ENCODE data around the gene FSTL1. TPM values are rescaled to one million over a fixed set of nuclear protein-coding genes. Genes with fewer than 3 reads are reported as not detected.

The FSTL1 gene, protein sequence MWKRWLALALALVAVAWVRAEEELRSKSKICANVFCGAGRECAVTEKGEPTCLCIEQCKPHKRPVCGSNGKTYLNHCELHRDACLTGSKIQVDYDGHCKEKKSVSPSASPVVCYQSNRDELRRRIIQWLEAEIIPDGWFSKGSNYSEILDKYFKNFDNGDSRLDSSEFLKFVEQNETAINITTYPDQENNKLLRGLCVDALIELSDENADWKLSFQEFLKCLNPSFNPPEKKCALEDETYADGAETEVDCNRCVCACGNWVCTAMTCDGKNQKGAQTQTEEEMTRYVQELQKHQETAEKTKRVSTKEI
- total RNA-seq = 50.6 and 122 TPM in 2 replicates

GRCh38 chr3:120450600-120451271 lies at the start of gene FSTL1:
Gene FSTL1, minus strand, starts transcription at chr3:120450992. Its CDS starts 246 bp downstream, at chr3:120450746.

GRCh38 chr3:120348991-120349854 lies 101.6 kb downstream of the FSTL1 start, which contains the start of gene LRRC58:
Gene LRRC58, minus strand, starts transcription at chr3:120349354. Its CDS starts 111 bp downstream, at chr3:120349243.

Other genes with a start within 250 kb of the FSTL1 start
- under 0.01 and 0.14 TPM in 2 replicates for gene GPR156, start 165.8 kb downstream of the FSTL1 start, total RNA-seq
- gene LRRC58, start 101.6 kb downstream of the FSTL1 start, total RNA-seq = 35.0 and 41.4 TPM in 2 replicates
- 18.8 and 27.8 TPM in 2 replicates for gene NDUFB4, start 145.3 kb upstream of the FSTL1 start, total RNA-seq
- gene HGD, start 231.2 kb upstream of the FSTL1 start, total RNA-seq = 0.28 and 0.34 TPM in 2 replicates

Measured in nasal cavity respiratory epithelium epithelial cell of viscerocranial mucosa (primary cell).